ENCODE results near the gene ST6GALNAC3.

GRCh38 chr1:76291191-76291590, 216.6 kb downstream of the ST6GALNAC3 start:
- TF ChIP-seq CTCF (conservative IDR thresholded peaks at IDR 0.05; ENCODE audit: low read length) (no peak), EZH2phosphoT487 (IDR thresholded peaks at IDR 0.05; ENCODE audit: borderline replicate concordance) (no peak)

All from Loucy (cell line).